HG03066 (cell line): ENCODE results near the gene DNPH1.
A peak's percentile ranks its signal among the peaks of the same experiment; 100 is the strongest.

Experiments used
- ATAC-seq: cut with Tn5 transposase; IDR thresholded peaks from one replicate; pipeline ENCODE4 v1.9.1; 2021; ENCODE audit warnings: low read depth; ENCODE audit not compliant: unreplicated experiment

DNPH1 gene

GRCh38 chr6:43185391-43185985 is 43.8 kb downstream of the DNPH1 start:
- no peak for ATAC-seq

DNA sequence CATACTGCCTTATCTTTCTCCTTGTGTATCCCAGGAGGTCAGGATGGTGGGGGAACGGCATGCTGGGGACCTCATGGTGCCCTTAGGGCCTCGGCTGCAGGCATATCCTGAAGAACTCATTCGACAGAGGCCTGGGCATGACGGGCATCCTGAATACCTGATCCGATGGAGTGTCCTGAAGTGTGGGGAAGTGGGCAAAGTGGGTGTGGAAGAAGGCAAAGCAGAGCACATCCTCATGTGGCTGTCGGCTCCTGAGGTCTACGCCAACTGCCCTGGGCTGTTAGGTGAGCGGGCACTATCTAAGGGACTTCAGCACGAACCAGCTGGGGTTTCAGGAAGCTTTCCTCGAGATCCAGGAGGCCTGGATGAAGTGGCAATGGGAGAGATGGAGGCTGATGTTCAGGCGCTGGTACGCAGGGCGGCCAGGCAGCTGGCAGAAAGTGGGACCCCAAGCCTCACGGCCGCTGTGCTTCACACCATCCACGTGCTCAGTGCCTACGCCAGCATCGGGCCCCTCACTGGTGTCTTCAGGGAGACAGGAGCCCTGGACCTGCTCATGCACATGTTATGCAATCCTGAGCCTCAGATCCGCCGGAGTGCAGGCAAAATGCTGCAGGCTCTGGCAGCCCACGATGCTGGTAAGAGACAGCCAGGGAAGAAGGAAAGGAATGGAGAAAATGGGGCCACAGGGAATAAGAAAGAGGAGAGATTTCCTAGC is 44.9 kb downstream of the DNPH1 start:
- ATAC-seq = no peak

DNA sequence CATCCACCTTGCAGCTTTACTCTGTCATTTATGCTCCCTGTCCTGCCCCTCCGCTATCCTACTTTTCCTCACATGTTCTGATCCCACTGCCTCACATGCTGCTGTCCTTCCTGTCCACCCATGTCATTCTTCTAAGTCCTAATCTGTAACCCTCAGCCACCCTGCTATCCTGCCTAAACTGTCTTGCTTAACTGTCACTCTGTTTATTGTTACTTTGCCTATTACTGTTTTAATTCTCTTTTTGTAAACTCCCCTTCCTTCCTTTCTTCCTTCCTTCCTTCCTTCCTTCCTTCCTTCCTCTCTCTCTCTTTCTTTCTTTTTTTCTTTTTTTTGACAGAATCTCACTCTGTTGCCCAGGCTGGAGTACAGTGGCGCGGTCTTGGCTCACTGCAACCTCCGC is 45.8 kb downstream of the DNPH1 start:
- no peak for ATAC-seq

DNA sequence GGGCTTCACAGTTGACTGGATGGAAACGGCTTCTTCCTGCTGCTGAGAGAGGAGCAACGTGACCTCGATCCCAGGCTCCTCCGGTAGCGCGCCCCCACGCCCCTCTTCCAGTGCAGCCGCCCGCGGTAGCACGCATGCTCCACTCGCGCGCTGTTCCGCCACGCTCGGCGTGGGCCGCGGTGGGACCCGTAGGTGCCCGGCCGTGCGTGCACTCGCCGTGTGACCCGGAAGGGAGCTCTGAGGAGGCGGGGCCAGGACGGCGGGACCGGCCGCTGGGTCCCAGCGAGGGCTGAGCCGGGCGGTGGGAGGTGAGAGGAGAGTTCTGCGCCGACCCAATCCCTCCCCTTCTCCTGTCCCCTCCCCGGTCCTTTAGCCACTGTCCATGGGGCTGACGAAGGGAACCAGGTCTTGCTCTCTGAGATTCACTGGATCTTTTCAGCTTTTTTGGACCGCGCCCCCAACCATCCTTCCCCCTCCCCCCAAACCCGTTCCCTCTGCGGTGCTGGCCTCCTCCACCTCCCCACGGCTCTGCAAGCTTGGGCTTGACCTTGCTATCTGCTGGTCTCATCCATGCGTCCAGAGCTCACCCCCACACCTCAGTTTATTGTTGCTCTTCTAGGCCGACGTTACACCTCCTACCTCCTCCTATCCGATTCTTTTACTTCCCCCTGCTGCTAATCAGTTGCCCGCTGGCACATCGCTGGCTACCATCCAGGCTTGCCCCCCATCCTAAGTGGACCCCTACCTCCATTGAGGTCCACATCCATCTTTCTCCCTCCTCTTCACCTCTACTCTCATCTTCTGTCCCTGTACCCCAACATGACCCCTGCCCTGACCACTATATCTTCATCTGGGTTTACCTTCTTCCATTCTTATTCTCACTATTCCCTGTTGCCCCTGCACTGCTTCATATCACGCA is 47.1 kb downstream of the DNPH1 start, which contains the start of gene CUL9:
TSS of gene CUL9 (plus strand) at position 255 of the 919 bp plus-strand sequence. CDS start 2,115 bp downstream, outside the sequence.
- peak; percentile 87 for ATAC-seq

- ATAC-seq = peak; percentile 12
These were observed 47.7 kb downstream of the DNPH1 start for GRCh38 chr6:43181621-43181941.

DNA sequence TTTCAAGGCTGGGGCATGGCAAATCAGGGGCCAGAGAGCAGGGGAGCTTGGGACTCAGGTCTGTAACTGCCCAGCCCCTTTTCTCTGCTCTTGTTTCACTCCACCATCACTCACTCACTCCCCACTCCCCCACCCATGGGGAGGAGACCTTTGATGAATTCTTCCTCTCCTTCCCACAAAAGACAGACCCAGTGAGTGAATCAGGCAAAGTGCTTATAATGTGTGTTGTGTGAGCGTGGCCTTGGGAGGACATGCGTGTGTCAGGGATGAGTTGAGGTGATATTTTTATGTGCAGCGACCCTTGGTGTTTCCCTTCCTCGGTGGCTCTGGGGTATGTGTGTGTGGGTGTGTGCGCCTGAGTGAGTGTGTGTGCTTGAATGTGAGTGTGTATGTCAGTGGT is 48.3 kb downstream of the DNPH1 start:
- no peak for ATAC-seq

GRCh38 chr6:43180058-43180457 is 49.2 kb downstream of the DNPH1 start:
- no peak for ATAC-seq

GRCh38 chr6:43178951-43179830 is 50.1 kb downstream of the DNPH1 start:
- ATAC-seq = no peak

DNA sequence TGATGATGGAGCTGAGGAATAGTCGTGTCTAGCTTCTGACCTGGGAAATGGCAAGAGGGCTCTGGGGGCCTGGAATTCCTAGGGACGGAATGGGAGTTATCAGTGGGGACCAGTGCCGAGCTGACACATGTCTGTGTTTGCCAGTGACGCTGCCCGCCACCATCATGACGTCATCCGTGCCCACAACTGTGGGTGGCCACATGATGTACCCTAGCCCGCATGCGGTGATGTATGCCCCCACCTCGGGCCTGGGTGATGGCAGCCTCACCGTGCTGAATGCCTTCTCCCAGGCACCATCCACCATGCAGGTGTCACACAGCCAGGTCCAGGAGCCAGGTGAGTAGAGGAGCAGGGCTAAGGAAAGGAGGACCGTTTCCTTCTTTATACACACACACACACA is 51.1 kb downstream of the DNPH1 start:
- ATAC-seq = no peak

DNA sequence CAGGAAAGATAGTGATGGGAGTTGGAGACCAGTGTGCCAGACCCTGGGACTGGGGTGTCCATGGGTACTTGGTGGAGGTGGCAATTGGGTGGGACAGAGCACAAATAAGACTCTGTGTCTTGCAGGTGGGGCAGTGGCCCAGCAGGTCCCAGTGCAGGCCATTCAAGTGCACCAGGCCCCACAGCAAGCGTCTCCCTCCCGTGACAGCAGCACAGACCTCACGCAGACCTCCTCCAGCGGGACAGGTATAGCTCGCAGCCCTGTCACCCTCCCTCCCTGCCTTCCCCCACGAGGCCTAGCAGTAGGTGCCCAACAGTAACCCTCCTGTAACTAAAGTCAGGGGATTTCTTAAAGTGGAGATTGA is 52.9 kb downstream of the DNPH1 start:
- no peak for ATAC-seq

DNA sequence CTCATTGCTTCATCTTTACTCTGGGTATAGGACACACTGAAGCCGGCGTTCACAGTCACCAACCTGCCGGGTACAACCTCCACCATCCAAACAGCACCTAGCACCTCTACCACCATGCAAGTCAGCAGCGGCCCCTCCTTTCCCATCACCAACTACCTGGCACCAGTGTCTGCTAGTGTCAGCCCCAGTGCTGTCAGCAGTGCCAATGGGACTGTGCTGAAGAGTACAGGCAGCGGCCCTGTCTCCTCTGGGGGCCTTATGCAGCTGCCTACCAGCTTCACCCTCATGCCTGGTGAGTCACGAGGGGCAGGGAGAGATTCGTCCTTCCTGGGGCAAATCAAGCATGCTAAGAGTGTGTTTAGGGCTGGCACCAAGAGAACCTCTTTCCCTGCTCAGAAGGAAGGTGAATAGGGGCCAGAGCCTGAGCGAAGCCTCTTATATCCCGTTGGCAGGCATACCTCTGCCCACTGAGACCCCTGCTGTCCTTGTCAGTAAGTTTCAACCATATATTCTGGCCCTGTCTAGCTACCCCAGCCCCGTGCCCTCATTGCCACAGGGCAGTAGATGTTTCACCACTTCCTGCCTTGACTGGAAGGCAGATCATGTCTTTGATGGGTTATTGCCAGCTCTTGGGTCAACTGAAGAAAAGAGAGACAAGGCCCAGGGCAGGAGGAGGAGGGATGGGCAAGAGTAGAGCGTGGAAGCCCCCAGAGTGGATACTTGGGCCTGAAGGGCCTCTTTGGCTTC is 53.4 kb downstream of the DNPH1 start:
- ATAC-seq = no peak
